ENCODE results near the gene HIP1R.

Gene HIP1R

DNA sequence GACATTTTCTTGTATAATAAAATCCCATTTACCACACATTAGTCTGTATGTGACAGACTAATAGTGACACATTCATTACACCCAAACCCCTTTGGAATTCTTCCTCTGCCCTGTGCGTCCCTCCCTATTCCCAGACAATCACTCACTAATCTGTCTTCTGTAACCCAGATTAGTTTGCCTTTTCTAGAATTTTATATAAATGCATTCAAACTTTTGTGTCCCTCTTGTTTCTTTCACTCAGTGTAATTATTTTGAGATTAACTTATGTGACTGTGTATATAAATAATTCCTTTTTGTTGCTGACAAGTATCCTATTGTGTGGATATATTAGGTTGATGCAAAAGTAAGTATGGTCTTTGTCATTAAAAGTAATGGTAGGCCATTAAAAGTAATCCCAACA is 27.6 kb upstream of the HIP1R start (continued):
- TF ChIP-seq, protein P1, sequence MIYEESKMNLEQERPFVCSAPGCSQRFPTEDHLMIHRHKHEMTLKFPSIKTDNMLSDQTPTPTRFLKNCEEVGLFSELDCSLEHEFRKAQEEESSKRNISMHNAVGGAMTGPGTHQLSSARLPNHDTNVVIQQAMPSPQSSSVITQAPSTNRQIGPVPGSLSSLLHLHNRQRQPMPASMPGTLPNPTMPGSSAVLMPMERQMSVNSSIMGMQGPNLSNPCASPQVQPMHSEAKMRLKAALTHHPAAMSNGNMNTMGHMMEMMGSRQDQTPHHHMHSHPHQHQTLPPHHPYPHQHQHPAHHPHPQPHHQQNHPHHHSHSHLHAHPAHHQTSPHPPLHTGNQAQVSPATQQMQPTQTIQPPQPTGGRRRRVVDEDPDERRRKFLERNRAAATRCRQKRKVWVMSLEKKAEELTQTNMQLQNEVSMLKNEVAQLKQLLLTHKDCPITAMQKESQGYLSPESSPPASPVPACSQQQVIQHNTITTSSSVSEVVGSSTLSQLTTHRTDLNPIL (CRISPR knock-in tag; IDR thresholded peaks at IDR 0.05; ENCODE audit: low read depth), result no peak
- TF ChIP-seq ZFP3 (CRISPR knock-in tag; IDR thresholded peaks at IDR 0.05) (no peak), ZC3H10 (CRISPR knock-in tag; IDR thresholded peaks at IDR 0.05) (no peak), ZFP30 (CRISPR knock-in tag; IDR thresholded peaks at IDR 0.05) (no peak), RARB (CRISPR knock-in tag; IDR thresholded peaks at IDR 0.05) (no peak), ARNTL (CRISPR knock-in tag; IDR thresholded peaks at IDR 0.05; ENCODE audit: borderline replicate concordance, low read depth) (no peak)
- TF ChIP-seq, protein P2, sequence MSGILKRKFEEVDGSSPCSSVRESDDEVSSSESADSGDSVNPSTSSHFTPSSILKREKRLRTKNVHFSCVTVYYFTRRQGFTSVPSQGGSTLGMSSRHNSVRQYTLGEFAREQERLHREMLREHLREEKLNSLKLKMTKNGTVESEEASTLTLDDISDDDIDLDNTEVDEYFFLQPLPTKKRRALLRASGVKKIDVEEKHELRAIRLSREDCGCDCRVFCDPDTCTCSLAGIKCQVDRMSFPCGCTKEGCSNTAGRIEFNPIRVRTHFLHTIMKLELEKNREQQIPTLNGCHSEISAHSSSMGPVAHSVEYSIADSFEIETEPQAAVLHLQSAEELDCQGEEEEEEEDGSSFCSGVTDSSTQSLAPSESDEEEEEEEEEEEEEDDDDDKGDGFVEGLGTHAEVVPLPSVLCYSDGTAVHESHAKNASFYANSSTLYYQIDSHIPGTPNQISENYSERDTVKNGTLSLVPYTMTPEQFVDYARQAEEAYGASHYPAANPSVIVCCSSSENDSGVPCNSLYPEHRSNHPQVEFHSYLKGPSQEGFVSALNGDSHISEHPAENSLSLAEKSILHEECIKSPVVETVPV (CRISPR knock-in tag; IDR thresholded peaks at IDR 0.05), result no peak
- TF ChIP-seq, protein P3, sequence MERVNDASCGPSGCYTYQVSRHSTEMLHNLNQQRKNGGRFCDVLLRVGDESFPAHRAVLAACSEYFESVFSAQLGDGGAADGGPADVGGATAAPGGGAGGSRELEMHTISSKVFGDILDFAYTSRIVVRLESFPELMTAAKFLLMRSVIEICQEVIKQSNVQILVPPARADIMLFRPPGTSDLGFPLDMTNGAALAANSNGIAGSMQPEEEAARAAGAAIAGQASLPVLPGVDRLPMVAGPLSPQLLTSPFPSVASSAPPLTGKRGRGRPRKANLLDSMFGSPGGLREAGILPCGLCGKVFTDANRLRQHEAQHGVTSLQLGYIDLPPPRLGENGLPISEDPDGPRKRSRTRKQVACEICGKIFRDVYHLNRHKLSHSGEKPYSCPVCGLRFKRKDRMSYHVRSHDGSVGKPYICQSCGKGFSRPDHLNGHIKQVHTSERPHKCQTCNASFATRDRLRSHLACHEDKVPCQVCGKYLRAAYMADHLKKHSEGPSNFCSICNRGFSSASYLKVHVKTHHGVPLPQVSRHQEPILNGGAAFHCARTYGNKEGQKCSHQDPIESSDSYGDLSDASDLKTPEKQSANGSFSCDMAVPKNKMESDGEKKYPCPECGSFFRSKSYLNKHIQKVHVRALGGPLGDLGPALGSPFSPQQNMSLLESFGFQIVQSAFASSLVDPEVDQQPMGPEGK (CRISPR knock-in tag; IDR thresholded peaks at IDR 0.05; ENCODE audit: borderline replicate concordance), result no peak

DNA sequence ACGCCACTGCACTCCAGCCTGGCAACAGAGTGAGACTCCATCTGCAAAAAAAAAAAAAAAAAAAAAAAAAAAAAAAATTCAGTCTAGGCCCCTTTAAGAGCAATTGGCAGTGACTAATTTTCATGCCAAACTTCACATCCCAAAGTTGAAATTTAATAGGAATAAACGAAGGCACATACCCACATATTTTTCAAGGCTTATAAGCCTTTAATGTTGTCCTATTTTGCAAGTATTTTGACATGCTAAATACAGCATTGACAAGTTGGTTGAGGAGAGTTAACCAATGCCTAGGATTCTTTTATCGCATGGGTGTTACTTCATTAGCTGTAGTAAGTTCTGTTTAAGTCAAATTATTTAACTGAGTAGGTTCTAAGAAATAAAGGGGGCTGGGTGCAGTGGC is 23.5 kb upstream of the HIP1R start:
- no peak for ATAC-seq
- TF ChIP-seq ZNF8 (CRISPR knock-in tag; IDR thresholded peaks at IDR 0.05) (no peak), OSR1 (CRISPR knock-in tag; IDR thresholded peaks at IDR 0.05) (no peak), ZC3H10 (CRISPR knock-in tag; IDR thresholded peaks at IDR 0.05) (no peak), TOX (CRISPR knock-in tag; IDR thresholded peaks at IDR 0.05; ENCODE audit: borderline replicate concordance) (no peak), ZFP30 (CRISPR knock-in tag; IDR thresholded peaks at IDR 0.05) (no peak)
- TF ChIP-seq, protein P1 (CRISPR knock-in tag; IDR thresholded peaks at IDR 0.05; ENCODE audit: low read depth), result no peak
- TF ChIP-seq, protein P3 (CRISPR knock-in tag; IDR thresholded peaks at IDR 0.05; ENCODE audit: borderline replicate concordance), result no peak
- TF ChIP-seq, protein P4, sequence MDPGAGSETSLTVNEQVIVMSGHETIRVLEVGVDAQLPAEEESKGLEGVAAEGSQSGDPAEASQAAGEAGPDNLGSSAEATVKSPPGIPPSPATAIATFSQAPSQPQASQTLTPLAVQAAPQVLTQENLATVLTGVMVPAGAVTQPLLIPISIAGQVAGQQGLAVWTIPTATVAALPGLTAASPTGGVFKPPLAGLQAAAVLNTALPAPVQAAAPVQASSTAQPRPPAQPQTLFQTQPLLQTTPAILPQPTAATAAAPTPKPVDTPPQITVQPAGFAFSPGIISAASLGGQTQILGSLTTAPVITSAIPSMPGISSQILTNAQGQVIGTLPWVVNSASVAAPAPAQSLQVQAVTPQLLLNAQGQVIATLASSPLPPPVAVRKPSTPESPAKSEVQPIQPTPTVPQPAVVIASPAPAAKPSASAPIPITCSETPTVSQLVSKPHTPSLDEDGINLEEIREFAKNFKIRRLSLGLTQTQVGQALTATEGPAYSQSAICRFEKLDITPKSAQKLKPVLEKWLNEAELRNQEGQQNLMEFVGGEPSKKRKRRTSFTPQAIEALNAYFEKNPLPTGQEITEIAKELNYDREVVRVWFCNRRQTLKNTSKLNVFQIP (CRISPR knock-in tag; IDR thresholded peaks at IDR 0.05; ENCODE audit: borderline replicate concordance, low read depth), result no peak

DNA sequence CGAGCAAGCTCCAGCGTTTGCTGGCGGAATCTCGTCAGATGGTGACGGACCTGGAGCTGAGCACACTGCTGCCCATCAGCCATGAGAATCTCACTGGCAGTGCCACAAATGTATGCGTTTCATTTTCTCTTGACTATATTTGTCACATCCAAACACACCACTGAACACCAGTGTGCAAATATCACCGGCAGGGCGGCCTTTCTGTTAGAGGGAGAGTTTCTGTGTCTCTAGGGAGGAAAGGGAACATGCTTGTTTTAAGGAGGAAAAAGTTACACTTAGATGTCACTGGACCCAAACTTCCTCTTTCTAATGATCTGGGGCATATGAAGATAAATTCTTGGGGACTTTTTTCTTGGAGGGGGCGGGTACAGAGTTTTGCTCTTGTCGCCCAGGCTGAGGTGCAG is 21.9 kb upstream of the HIP1R start:
- ATAC-seq, result no peak
- TF ChIP-seq ZFP3 (CRISPR knock-in tag; IDR thresholded peaks at IDR 0.05) (no peak), SNAI2 (CRISPR knock-in tag; IDR thresholded peaks at IDR 0.05) (no peak), ZNF8 (CRISPR knock-in tag; IDR thresholded peaks at IDR 0.05) (no peak), ESRRG (CRISPR knock-in tag; IDR thresholded peaks at IDR 0.05) (no peak), ZNF565 (CRISPR knock-in tag; conservative IDR thresholded peaks at IDR 0.05; ENCODE audit: low read depth) (no peak), ARNTL (CRISPR knock-in tag; IDR thresholded peaks at IDR 0.05; ENCODE audit: borderline replicate concordance, low read depth) (no peak), TOX (CRISPR knock-in tag; IDR thresholded peaks at IDR 0.05; ENCODE audit: borderline replicate concordance) (no peak), ZFP30 (CRISPR knock-in tag; IDR thresholded peaks at IDR 0.05) (no peak), PPARA (CRISPR knock-in tag; IDR thresholded peaks at IDR 0.05; ENCODE audit: borderline replicate concordance) (no peak), ISL1 (CRISPR knock-in tag; IDR thresholded peaks at IDR 0.05) (no peak), GLIS3 (CRISPR knock-in tag; IDR thresholded peaks at IDR 0.05) (no peak), ZC3H10 (CRISPR knock-in tag; IDR thresholded peaks at IDR 0.05) (no peak)
- TF ChIP-seq, protein P1 (CRISPR knock-in tag; IDR thresholded peaks at IDR 0.05; ENCODE audit: low read depth), result no peak
- TF ChIP-seq, protein P5, sequence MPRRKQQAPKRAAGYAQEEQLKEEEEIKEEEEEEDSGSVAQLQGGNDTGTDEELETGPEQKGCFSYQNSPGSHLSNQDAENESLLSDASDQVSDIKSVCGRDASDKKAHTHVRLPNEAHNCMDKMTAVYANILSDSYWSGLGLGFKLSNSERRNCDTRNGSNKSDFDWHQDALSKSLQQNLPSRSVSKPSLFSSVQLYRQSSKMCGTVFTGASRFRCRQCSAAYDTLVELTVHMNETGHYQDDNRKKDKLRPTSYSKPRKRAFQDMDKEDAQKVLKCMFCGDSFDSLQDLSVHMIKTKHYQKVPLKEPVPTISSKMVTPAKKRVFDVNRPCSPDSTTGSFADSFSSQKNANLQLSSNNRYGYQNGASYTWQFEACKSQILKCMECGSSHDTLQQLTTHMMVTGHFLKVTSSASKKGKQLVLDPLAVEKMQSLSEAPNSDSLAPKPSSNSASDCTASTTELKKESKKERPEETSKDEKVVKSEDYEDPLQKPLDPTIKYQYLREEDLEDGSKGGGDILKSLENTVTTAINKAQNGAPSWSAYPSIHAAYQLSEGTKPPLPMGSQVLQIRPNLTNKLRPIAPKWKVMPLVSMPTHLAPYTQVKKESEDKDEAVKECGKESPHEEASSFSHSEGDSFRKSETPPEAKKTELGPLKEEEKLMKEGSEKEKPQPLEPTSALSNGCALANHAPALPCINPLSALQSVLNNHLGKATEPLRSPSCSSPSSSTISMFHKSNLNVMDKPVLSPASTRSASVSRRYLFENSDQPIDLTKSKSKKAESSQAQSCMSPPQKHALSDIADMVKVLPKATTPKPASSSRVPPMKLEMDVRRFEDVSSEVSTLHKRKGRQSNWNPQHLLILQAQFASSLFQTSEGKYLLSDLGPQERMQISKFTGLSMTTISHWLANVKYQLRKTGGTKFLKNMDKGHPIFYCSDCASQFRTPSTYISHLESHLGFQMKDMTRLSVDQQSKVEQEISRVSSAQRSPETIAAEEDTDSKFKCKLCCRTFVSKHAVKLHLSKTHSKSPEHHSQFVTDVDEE (CRISPR knock-in tag; IDR thresholded peaks at IDR 0.05), result no peak
- TF ChIP-seq, protein P2 (CRISPR knock-in tag; IDR thresholded peaks at IDR 0.05), result no peak
